ENCODE measurements around the gene SPESP1. TPM values are rescaled to one million over a fixed set of nuclear protein-coding genes. Genes with fewer than 3 reads are reported as not detected.

The SPESP1 gene
- total RNA-seq, 1 donor from 2014 or later = not detected

- no peak overlapping the region for H3K27ac Mint-ChIP-seq (ENCODE audit: unreplicated experiment)
- no peak for TF ChIP-seq CTCF (IDR thresholded peaks at IDR 0.05; ENCODE audit: partially characterized antibody, unreplicated experiment)
- no peaks in the 10 kb centered on the region for H3K9me3 Mint-ChIP-seq (ENCODE audit: unreplicated experiment)
- DNase-seq = no peak
- no peaks in the 10 kb centered on the region for H3K4me1 Mint-ChIP-seq (ENCODE audit: low read depth, unreplicated experiment)
- H3K4me3 Mint-ChIP-seq (ENCODE audit: unreplicated experiment) = no peak overlapping the region
- peaks cover 8% of the 10 kb centered on the region for H3K36me3 Mint-ChIP-seq (ENCODE audit: unreplicated experiment)
- H3K27me3 Mint-ChIP-seq (ENCODE audit: unreplicated experiment) = peaks cover 2% of the 10 kb centered on the region
These were observed 36.1 kb upstream of the SPESP1 start for GRCh38 chr15:68894208-68894607.

GRCh38 chr15:68896178-68896577 is 34.1 kb upstream of the SPESP1 start:
- Mint-ChIP-seq H3K4me3 (ENCODE audit: unreplicated experiment) (no peak overlapping the region), H3K4me1 (ENCODE audit: low read depth, unreplicated experiment) (no peaks in the 10 kb centered on the region), H3K36me3 (ENCODE audit: unreplicated experiment) (peaks cover 8% of the 10 kb centered on the region), H3K9me3 (ENCODE audit: unreplicated experiment) (no peaks in the 10 kb centered on the region), H3K27ac (ENCODE audit: unreplicated experiment) (no peak overlapping the region), H3K27me3 (ENCODE audit: unreplicated experiment) (peaks cover 2% of the 10 kb centered on the region)
- no peak for TF ChIP-seq CTCF (IDR thresholded peaks at IDR 0.05; ENCODE audit: partially characterized antibody, unreplicated experiment)
- no peak for DNase-seq

GRCh38 chr15:68897016-68897415 is 33.3 kb upstream of the SPESP1 start:
- DNase-seq = no peak
- no peak for TF ChIP-seq CTCF (IDR thresholded peaks at IDR 0.05; ENCODE audit: partially characterized antibody, unreplicated experiment)
- H3K27ac Mint-ChIP-seq (ENCODE audit: unreplicated experiment) = no peak overlapping the region
- H3K27me3 Mint-ChIP-seq (ENCODE audit: unreplicated experiment) = peaks cover 2% of the 10 kb centered on the region
- peaks cover 8% of the 10 kb centered on the region for H3K36me3 Mint-ChIP-seq (ENCODE audit: unreplicated experiment)
- H3K4me1 Mint-ChIP-seq (ENCODE audit: low read depth, unreplicated experiment) = no peaks in the 10 kb centered on the region
- H3K9me3 Mint-ChIP-seq (ENCODE audit: unreplicated experiment) = no peaks in the 10 kb centered on the region
- H3K4me3 Mint-ChIP-seq (ENCODE audit: unreplicated experiment) = no peak overlapping the region

GRCh38 chr15:68900027-68900426 is 30.3 kb upstream of the SPESP1 start:
- H3K9me3 Mint-ChIP-seq (ENCODE audit: unreplicated experiment) = no peaks in the 10 kb centered on the region
- H3K36me3 Mint-ChIP-seq (ENCODE audit: unreplicated experiment) = no peaks in the 10 kb centered on the region
- no peaks in the 10 kb centered on the region for H3K4me1 Mint-ChIP-seq (ENCODE audit: low read depth, unreplicated experiment)
- H3K4me3 Mint-ChIP-seq (ENCODE audit: unreplicated experiment) = no peak overlapping the region
- no peak overlapping the region for H3K27ac Mint-ChIP-seq (ENCODE audit: unreplicated experiment)
- no peaks in the 10 kb centered on the region for H3K27me3 Mint-ChIP-seq (ENCODE audit: unreplicated experiment)
- TF ChIP-seq CTCF (IDR thresholded peaks at IDR 0.05; ENCODE audit: partially characterized antibody, unreplicated experiment) = no peak
- no peak for DNase-seq

GRCh38 chr15:68907396-68907923 is 22.9 kb upstream of the SPESP1 start:
- H3K36me3 Mint-ChIP-seq (ENCODE audit: unreplicated experiment) = no peaks in the 10 kb centered on the region
- no peak for DNase-seq
- TF ChIP-seq CTCF (IDR thresholded peaks at IDR 0.05; ENCODE audit: partially characterized antibody, unreplicated experiment) = no peak
- H3K9me3 Mint-ChIP-seq (ENCODE audit: unreplicated experiment) = no peaks in the 10 kb centered on the region
- no peak overlapping the region for H3K4me3 Mint-ChIP-seq (ENCODE audit: unreplicated experiment)
- no peaks in the 10 kb centered on the region for H3K4me1 Mint-ChIP-seq (ENCODE audit: low read depth, unreplicated experiment)
- no peak overlapping the region for H3K27ac Mint-ChIP-seq (ENCODE audit: unreplicated experiment)
- no peaks in the 10 kb centered on the region for H3K27me3 Mint-ChIP-seq (ENCODE audit: unreplicated experiment)
